ENCODE data around the gene POU3F3.

DNA sequence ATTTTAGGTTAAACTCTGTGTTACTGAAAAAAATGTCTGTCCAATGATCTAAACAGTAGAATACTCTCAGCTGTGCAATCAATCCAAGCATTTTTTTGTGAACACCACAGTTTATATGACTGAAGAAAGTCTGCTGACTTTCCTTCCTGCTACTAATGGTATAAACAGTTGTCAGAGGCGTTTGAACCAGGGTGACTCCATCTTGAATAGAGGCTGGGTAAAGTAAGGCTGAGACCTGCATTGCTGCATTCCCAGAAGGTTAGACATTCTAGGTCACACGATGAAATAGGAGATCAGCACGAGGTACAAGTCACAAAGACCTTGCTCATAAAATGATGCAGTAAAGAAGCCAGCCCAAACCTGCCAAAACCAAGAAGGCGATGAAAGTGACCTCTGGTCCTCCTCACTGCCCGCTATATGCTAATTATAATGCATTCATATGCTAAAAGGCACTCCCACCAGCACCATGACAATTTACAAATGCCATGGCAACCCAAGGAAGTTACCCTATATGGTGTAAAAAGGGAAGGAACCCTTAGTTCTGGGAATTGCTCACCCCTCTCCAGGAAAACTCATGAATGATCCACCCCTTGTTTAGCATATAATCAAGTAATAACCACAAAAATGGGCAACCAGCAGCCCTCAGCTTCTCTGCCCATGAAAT is 31.3 kb downstream of the POU3F3 start:
- TF ChIP-seq CTCF (optimal IDR thresholded peaks at IDR 0.05 in 1 of 3, IDR thresholded peaks at IDR 0.05 in 1 of 3, conservative IDR thresholded peaks at IDR 0.05 in 1 of 3; ENCODE audit: extremely low read depth in 1 of 3, insufficient read depth in 2 of 3, low read length in 3 of 3), result no peak
- TF ChIP-seq EZH2 (IDR thresholded peaks at IDR 0.05; ENCODE audit: low read length), result no peak

All from keratinocyte (primary cell).